Measurements from ENCODE around the gene STX5. TPM values are rescaled to one million over a fixed set of nuclear protein-coding genes. Genes with fewer than 3 reads are reported as not detected.
"Not testable (repeated sequence)": the region's sequence is repeated elsewhere in the genome, so short reads cannot be mapped to it uniquely, and the experiment has no call there.

The STX5 gene
- total RNA-seq (2014; rRNA removed; shearing (Covaris generic)), result 40.7 and 43.1 TPM in 2 replicates

- peak; percentile 97 for DNase-seq (ENCODE audit: low read depth)
Measured at GRCh38 chr11:62831520-62832335, at the start of gene STX5. Gene STX5, minus strand, starts transcription at chr11:62832051. Its CDS starts 808 bp downstream, at chr11:62831243.

GRCh38 chr11:62880803-62881578 is 49.1 kb upstream of the STX5 start, which contains the start of gene SLC3A2:
Gene SLC3A2, plus strand, starts transcription at chr11:62880896. Its CDS starts 128 bp downstream, at chr11:62881024.
- DNase-seq (ENCODE audit: low read depth), result peak; percentile 86

GRCh38 chr11:62880231-62880802 is 48.5 kb upstream of the STX5 start:
- DNase-seq (ENCODE audit: low read depth), result peak; percentile 76

- no peak for DNase-seq (ENCODE audit: low read depth)
Measured at GRCh38 chr11:62879235-62879978, 47.6 kb upstream of the STX5 start.

GRCh38 chr11:62876712-62877111 is 44.9 kb upstream of the STX5 start:
- DNase-seq (ENCODE audit: low read depth), result no peak

- no peak for DNase-seq (ENCODE audit: low read depth)
Measured at GRCh38 chr11:62875698-62876478, 44.0 kb upstream of the STX5 start.

- no peak for DNase-seq (ENCODE audit: low read depth)
Measured at GRCh38 chr11:62874851-62875250, 43.0 kb upstream of the STX5 start.

GRCh38 chr11:62865635-62866034 is 33.8 kb upstream of the STX5 start:
- DNase-seq (ENCODE audit: low read depth), result no peak

- DNase-seq (ENCODE audit: low read depth), result no peak
Measured at GRCh38 chr11:62863687-62864335, 32.0 kb upstream of the STX5 start.

GRCh38 chr11:62861564-62862192 is 29.8 kb upstream of the STX5 start:
- not testable (repeated sequence) for DNase-seq (ENCODE audit: low read depth)

- DNase-seq (ENCODE audit: low read depth), result no peak
Measured at GRCh38 chr11:62860835-62861563, 29.1 kb upstream of the STX5 start.

GRCh38 chr11:62859281-62859703 is 27.4 kb upstream of the STX5 start:
- DNase-seq (ENCODE audit: low read depth), result not testable (repeated sequence)

- DNase-seq (ENCODE audit: low read depth), result no peak
Measured at GRCh38 chr11:62858201-62858600, 26.4 kb upstream of the STX5 start.

- no peak for DNase-seq (ENCODE audit: low read depth)
Measured at GRCh38 chr11:62857541-62857982, 25.7 kb upstream of the STX5 start.

- no peak for DNase-seq (ENCODE audit: low read depth)
Measured at GRCh38 chr11:62856333-62856895, 24.6 kb upstream of the STX5 start.

GRCh38 chr11:62855571-62856332 is 23.9 kb upstream of the STX5 start:
- DNase-seq (ENCODE audit: low read depth), result peak; percentile 97

- DNase-seq (ENCODE audit: low read depth), result no peak
Measured at GRCh38 chr11:62854825-62855570, 23.1 kb upstream of the STX5 start.
